ENCODE data around the gene MRPL50. TPM values are rescaled to one million over a fixed set of nuclear protein-coding genes. Genes with fewer than 3 reads are reported as not detected.

Gene MRPL50
- total RNA-seq, 1 experiment from 2014 or later, result 20.0 TPM

DNA sequence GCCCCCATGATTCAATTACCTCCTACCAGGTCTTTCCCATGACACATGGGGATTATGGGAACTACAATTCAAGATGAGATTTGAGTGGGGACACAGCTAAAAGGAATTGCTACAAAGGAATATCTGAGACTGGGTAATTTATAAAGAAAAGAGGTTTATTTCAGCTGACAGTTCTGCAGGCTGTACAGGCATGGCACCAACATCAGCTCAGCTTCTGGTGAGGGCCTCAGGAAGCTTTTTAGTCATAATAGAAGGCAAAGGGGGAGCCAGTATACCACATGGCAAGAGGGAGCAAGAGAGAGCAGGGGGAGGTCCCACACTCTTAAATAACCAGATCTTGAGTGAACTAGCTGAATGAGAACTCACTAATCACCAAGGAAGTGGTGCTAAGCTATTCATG lies 48.3 kb upstream of the MRPL50 start:
- Histone ChIP-seq H3K4me1 (ENCODE audit: insufficient read depth, low read length) (no peaks in the 10 kb centered on the region), H3K56ac (ENCODE audit: insufficient read length, low read depth, low read length) (no peak overlapping the region), H4K8ac (replicated peaks; ENCODE audit: insufficient read length, low read depth, low read length) (no peak overlapping the region), H3K23me2 (ENCODE audit: insufficient read length, low read depth, low read length, poor library complexity, severe bottlenecking) (no peaks in the 10 kb centered on the region), H3K18ac (ENCODE audit: insufficient read length, low read depth, low read length) (no peak overlapping the region), H3K79me2 (ENCODE audit: insufficient read depth, low read length) (no peaks in the 10 kb centered on the region), H2AK5ac (ENCODE audit: insufficient read length, low read length) (no peak overlapping the region), H3K9me3 (ENCODE audit: control insufficient read depth, low read depth, low read length) (no peaks in the 10 kb centered on the region), H3K27ac (ENCODE audit: insufficient read length, low read depth, low read length) (no peak overlapping the region), H3K9ac (ENCODE audit: extremely low read depth, insufficient read length, low read length) (no peak overlapping the region), H2BK20ac (ENCODE audit: low read depth, low read length, poor library complexity, severe bottlenecking) (no peak overlapping the region), H4K20me1 (ENCODE audit: control insufficient read depth, insufficient read depth, insufficient read length) (no peaks in the 10 kb centered on the region), H4K91ac (ENCODE audit: insufficient read length, low read depth, low read length) (no peak overlapping the region), H2BK15ac (ENCODE audit: low read depth, low read length) (no peak overlapping the region), H2BK5ac (ENCODE audit: insufficient read length, low read length) (no peak overlapping the region), H3K27me3 (ENCODE audit: insufficient read depth, low read length) (no peaks in the 10 kb centered on the region), H2BK120ac (ENCODE audit: low read depth, low read length, poor library complexity, severe bottlenecking) (no peak overlapping the region), H2BK12ac (ENCODE audit: insufficient read length, low read depth, low read length) (no peak overlapping the region), H4K5ac (ENCODE audit: insufficient read length, low read depth, low read length) (no peak overlapping the region), H3T11ph (ENCODE audit: low read length) (no peak overlapping the region), H3K79me1 (ENCODE audit: insufficient read depth, low read depth, low read length, poor library complexity, severe bottlenecking) (no peaks in the 10 kb centered on the region), H3K4ac (ENCODE audit: low read depth, low read length) (no peak overlapping the region), H3K4me2 (ENCODE audit: insufficient read depth, insufficient read length, low read length) (no peak overlapping the region), H3K14ac (ENCODE audit: insufficient read depth, low read length) (no peak overlapping the region), H2AFZ (ENCODE audit: low read length) (no peak overlapping the region), H3K23ac (ENCODE audit: insufficient read length, low read depth, low read length) (no peak overlapping the region)
- Mint-ChIP-seq H3K4me1 (peaks cover 5 to 9% of the 10 kb centered on the region in 2 experiments), H3K27ac (no peak overlapping the region), H3K9me3 (peaks cover 2 to 7% of the 10 kb centered on the region in 2 experiments), H3K4me3 (no peak overlapping the region), H3K27me3 (ENCODE audit: low read depth) (peaks cover 3% of the 10 kb centered on the region; the same call in 1 of the 2 replicates), H3K36me3 (ENCODE audit: insufficient read depth in 1 of 3, low read depth in 3 of 3) (peaks cover 0 to 2% (median under 1%) of the 10 kb centered on the region in 3 experiments; a peak in 3 of 7 replicates)
- DNase-seq, result no peak
- TF ChIP-seq, protein P1, sequence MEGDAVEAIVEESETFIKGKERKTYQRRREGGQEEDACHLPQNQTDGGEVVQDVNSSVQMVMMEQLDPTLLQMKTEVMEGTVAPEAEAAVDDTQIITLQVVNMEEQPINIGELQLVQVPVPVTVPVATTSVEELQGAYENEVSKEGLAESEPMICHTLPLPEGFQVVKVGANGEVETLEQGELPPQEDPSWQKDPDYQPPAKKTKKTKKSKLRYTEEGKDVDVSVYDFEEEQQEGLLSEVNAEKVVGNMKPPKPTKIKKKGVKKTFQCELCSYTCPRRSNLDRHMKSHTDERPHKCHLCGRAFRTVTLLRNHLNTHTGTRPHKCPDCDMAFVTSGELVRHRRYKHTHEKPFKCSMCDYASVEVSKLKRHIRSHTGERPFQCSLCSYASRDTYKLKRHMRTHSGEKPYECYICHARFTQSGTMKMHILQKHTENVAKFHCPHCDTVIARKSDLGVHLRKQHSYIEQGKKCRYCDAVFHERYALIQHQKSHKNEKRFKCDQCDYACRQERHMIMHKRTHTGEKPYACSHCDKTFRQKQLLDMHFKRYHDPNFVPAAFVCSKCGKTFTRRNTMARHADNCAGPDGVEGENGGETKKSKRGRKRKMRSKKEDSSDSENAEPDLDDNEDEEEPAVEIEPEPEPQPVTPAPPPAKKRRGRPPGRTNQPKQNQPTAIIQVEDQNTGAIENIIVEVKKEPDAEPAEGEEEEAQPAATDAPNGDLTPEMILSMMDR (conservative IDR thresholded peaks at IDR 0.05), result no peak

Measured in H9 (cell line).